Measurements from ENCODE around the gene DDX39B. TPM values are rescaled to one million over a fixed set of nuclear protein-coding genes. Genes with fewer than 3 reads are reported as not detected.

Gene DDX39B
- total RNA-seq, 1 donor from 2014 or later: 294 TPM

DNA sequence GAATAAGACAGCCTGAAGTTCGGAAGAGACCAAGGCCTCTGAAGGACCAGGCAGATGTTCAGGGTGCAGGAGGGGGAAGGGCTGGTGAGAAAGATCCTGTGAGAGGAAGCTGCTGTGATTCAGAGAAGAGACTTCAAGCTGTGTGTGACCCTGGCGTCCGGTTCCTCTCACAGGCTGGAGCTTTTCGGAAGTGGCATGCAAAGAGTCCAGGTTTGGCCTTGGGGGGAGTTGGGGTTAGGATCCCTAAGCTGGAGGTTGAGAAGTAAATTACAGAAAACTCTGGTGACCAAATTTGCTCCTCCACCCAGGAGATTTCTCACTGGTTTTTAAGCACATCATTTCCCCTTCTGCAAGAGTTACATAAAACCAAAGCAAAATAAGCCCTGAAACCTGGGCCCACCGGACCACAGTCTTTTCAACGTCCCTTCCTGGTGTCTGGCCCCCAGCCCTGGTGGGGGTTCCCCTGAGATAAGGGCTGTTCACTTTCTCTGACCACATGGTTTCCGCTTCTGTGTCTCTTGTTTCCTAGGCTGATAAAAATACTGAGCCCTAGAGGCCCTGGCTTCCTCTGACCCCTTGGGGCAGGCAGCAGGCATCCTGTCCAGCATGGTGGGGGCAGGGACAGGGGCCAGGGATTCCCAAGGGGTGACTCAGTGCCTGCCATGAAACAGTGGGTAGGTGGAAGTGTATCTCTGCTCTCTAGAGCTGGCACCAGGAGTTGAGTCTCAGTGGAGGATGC lies 18.3 kb upstream of the DDX39B start:
- peak overlapping the region; percentile 40 for H3K9ac ChIP-seq (ENCODE audit: low read length)
- no peaks in the 10 kb centered on the region for H4K20me1 ChIP-seq (ENCODE audit: insufficient read depth, low read length)
- H3K79me2 ChIP-seq (ENCODE audit: insufficient read depth, low read length): peaks cover 4% of the 10 kb centered on the region
- H3K27me3 Mint-ChIP-seq (ENCODE audit: low read depth, unreplicated experiment): no peaks in the 10 kb centered on the region
- H3K36me3 Mint-ChIP-seq (ENCODE audit: low read depth, unreplicated experiment): peaks cover 21% of the 10 kb centered on the region
- peak; percentile 46 for DNase-seq (ENCODE audit: low read depth)
- no peak overlapping the region for H3K4me3 ChIP-seq (ENCODE audit: insufficient read depth, low read depth, low read length)
- peak overlapping the region; percentile 24 for H2AFZ ChIP-seq (ENCODE audit: low read depth, low read length)
- peaks cover 4% of the 10 kb centered on the region for H3K36me3 ChIP-seq (ENCODE audit: insufficient read depth, low read length)
- no peaks in the 10 kb centered on the region for H3K27me3 ChIP-seq (ENCODE audit: insufficient read depth, low read length)
- peak overlapping the region; percentile 72 for H3K4me2 ChIP-seq (ENCODE audit: low read length)
- H3K9me3 Mint-ChIP-seq (ENCODE audit: unreplicated experiment): peaks cover 2% of the 10 kb centered on the region
- TF ChIP-seq EZH2 (IDR thresholded peaks at IDR 0.05; ENCODE audit: insufficient read depth, low read length): no peak
- peak overlapping the region; percentile 96 for H3K27ac Mint-ChIP-seq (ENCODE audit: unreplicated experiment)
- H3K4me1 Mint-ChIP-seq (ENCODE audit: low read depth, unreplicated experiment): peaks cover 36% of the 10 kb centered on the region
- H3K27ac ChIP-seq (ENCODE audit: low read depth, low read length): peak overlapping the region; percentile 61
- H3K4me3 Mint-ChIP-seq (ENCODE audit: unreplicated experiment): peak overlapping the region; percentile 51
- no peaks in the 10 kb centered on the region for H3K9me3 ChIP-seq (ENCODE audit: insufficient read depth, low read depth, low read length)
- FAIRE-seq: no peak
- peaks cover 29% of the 10 kb centered on the region for H3K4me1 ChIP-seq (ENCODE audit: insufficient read depth, low read length)

DNA sequence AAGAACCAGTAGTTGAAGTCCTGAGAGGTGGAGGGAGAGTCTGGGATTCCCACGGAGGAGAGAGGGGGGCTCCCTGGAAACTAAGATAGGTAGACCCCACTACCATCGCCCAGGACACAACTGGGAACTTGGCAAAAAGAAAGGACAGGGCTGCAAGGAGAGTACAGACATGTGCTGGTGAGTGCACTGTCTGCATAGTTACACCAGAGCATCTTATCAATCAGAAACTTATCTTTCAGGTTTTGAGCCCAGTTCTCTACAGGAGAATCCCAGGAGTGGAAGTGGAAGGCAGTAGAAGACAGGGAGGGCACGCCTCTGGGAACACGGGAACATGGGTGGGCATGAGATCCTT lies 17.8 kb upstream of the DDX39B start:
- Mint-ChIP-seq H3K4me3 (ENCODE audit: unreplicated experiment) (peak overlapping the region; percentile 51), H3K27ac (ENCODE audit: unreplicated experiment) (peak overlapping the region; percentile 96), H3K27me3 (ENCODE audit: low read depth, unreplicated experiment) (no peaks in the 10 kb centered on the region), H3K9me3 (ENCODE audit: unreplicated experiment) (peaks cover 2% of the 10 kb centered on the region), H3K4me1 (ENCODE audit: low read depth, unreplicated experiment) (peaks cover 36% of the 10 kb centered on the region), H3K36me3 (ENCODE audit: low read depth, unreplicated experiment) (peaks cover 21% of the 10 kb centered on the region)
- peak overlapping the region; percentile 40 for H3K9ac ChIP-seq (ENCODE audit: low read length)
- H3K27me3 ChIP-seq (ENCODE audit: insufficient read depth, low read length): no peaks in the 10 kb centered on the region
- H3K36me3 ChIP-seq (ENCODE audit: insufficient read depth, low read length): peaks cover 4% of the 10 kb centered on the region
- no peak overlapping the region for H3K4me3 ChIP-seq (ENCODE audit: insufficient read depth, low read depth, low read length)
- H3K27ac ChIP-seq (ENCODE audit: low read depth, low read length): peak overlapping the region; percentile 61
- H4K20me1 ChIP-seq (ENCODE audit: insufficient read depth, low read length): no peaks in the 10 kb centered on the region
- peaks cover 4% of the 10 kb centered on the region for H3K79me2 ChIP-seq (ENCODE audit: insufficient read depth, low read length)
- FAIRE-seq: no peak
- TF ChIP-seq, protein P1, sequence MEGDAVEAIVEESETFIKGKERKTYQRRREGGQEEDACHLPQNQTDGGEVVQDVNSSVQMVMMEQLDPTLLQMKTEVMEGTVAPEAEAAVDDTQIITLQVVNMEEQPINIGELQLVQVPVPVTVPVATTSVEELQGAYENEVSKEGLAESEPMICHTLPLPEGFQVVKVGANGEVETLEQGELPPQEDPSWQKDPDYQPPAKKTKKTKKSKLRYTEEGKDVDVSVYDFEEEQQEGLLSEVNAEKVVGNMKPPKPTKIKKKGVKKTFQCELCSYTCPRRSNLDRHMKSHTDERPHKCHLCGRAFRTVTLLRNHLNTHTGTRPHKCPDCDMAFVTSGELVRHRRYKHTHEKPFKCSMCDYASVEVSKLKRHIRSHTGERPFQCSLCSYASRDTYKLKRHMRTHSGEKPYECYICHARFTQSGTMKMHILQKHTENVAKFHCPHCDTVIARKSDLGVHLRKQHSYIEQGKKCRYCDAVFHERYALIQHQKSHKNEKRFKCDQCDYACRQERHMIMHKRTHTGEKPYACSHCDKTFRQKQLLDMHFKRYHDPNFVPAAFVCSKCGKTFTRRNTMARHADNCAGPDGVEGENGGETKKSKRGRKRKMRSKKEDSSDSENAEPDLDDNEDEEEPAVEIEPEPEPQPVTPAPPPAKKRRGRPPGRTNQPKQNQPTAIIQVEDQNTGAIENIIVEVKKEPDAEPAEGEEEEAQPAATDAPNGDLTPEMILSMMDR (IDR thresholded peaks at IDR 0.05; ENCODE audit: insufficient read depth, low read depth, low read length): no peak
- no peak for TF ChIP-seq EZH2 (IDR thresholded peaks at IDR 0.05; ENCODE audit: insufficient read depth, low read length)
- no peaks in the 10 kb centered on the region for H3K9me3 ChIP-seq (ENCODE audit: insufficient read depth, low read depth, low read length)
- no peak for DNase-seq (ENCODE audit: low read depth)
- H3K4me2 ChIP-seq (ENCODE audit: low read length): peak overlapping the region; percentile 72
- peak overlapping the region; percentile 24 for H2AFZ ChIP-seq (ENCODE audit: low read depth, low read length)
- peaks cover 29% of the 10 kb centered on the region for H3K4me1 ChIP-seq (ENCODE audit: insufficient read depth, low read length)

GRCh38 chr6:31558631-31559500 lies 17.1 kb upstream of the DDX39B start:
- FAIRE-seq (no peak), DNase-seq (ENCODE audit: low read depth) (no peak)
- Mint-ChIP-seq H3K4me1 (ENCODE audit: low read depth, unreplicated experiment) (peaks cover 35% of the 10 kb centered on the region), H3K4me3 (ENCODE audit: unreplicated experiment) (peak overlapping the region; percentile 71), H3K9me3 (ENCODE audit: unreplicated experiment) (peaks cover 2% of the 10 kb centered on the region), H3K27me3 (ENCODE audit: low read depth, unreplicated experiment) (no peaks in the 10 kb centered on the region), H3K36me3 (ENCODE audit: low read depth, unreplicated experiment) (peaks cover 21% of the 10 kb centered on the region), H3K27ac (ENCODE audit: unreplicated experiment) (peak overlapping the region; percentile 96)
- Histone ChIP-seq H3K4me2 (ENCODE audit: low read length) (peak overlapping the region; percentile 72), H4K20me1 (ENCODE audit: insufficient read depth, low read length) (no peaks in the 10 kb centered on the region), H3K9ac (ENCODE audit: low read length) (peak overlapping the region; percentile 40), H3K4me3 (ENCODE audit: insufficient read depth, low read depth, low read length) (no peak overlapping the region), H3K36me3 (ENCODE audit: insufficient read depth, low read length) (peaks cover 4% of the 10 kb centered on the region), H3K9me3 (ENCODE audit: insufficient read depth, low read depth, low read length) (no peaks in the 10 kb centered on the region), H3K79me2 (ENCODE audit: insufficient read depth, low read length) (peaks cover 4% of the 10 kb centered on the region), H3K4me1 (ENCODE audit: insufficient read depth, low read length) (peaks cover 29% of the 10 kb centered on the region), H2AFZ (ENCODE audit: low read depth, low read length) (no peak overlapping the region), H3K27me3 (ENCODE audit: insufficient read depth, low read length) (no peaks in the 10 kb centered on the region), H3K27ac (ENCODE audit: low read depth, low read length) (peak overlapping the region; percentile 61)
- TF ChIP-seq, protein P1 (IDR thresholded peaks at IDR 0.05; ENCODE audit: insufficient read depth, low read depth, low read length): no peak
- TF ChIP-seq EZH2 (IDR thresholded peaks at IDR 0.05; ENCODE audit: insufficient read depth, low read length): no peak

Measured in astrocyte (in vitro differentiated cells and primary cell).